Measurements from ENCODE around the gene EIF4G1.

- TF ChIP-seq, protein P1, sequence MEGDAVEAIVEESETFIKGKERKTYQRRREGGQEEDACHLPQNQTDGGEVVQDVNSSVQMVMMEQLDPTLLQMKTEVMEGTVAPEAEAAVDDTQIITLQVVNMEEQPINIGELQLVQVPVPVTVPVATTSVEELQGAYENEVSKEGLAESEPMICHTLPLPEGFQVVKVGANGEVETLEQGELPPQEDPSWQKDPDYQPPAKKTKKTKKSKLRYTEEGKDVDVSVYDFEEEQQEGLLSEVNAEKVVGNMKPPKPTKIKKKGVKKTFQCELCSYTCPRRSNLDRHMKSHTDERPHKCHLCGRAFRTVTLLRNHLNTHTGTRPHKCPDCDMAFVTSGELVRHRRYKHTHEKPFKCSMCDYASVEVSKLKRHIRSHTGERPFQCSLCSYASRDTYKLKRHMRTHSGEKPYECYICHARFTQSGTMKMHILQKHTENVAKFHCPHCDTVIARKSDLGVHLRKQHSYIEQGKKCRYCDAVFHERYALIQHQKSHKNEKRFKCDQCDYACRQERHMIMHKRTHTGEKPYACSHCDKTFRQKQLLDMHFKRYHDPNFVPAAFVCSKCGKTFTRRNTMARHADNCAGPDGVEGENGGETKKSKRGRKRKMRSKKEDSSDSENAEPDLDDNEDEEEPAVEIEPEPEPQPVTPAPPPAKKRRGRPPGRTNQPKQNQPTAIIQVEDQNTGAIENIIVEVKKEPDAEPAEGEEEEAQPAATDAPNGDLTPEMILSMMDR (IDR thresholded peaks at IDR 0.05), result no peak
- no peak for TF ChIP-seq POLR2A (IDR thresholded peaks at IDR 0.05)
Measured at GRCh38 chr3:184352897-184353545, 38.6 kb downstream of the EIF4G1 start.

All from sigmoid colon (tissue), 3 donors.